Small intestine (tissue), 7 donors: ENCODE results near the gene ANKRD13A. TPM values are rescaled to one million over a fixed set of nuclear protein-coding genes. Genes with fewer than 3 reads are reported as not detected.
A peak's percentile ranks its signal among the peaks of the same experiment; 100 is the strongest.
"Not testable (repeated sequence)": the region's sequence is repeated elsewhere in the genome, so short reads cannot be mapped to it uniquely, and the experiment has no call there.

Experiments used
- DNase-seq, 2 donors: peaks; one replicate each; pipeline versions ENCODE4 v3.0.0 to v3.0.0-alpha.2; 2013
- FAIRE-seq: peaks from 2 replicates; lab custom pipeline; 2012; peaks lifted over from hg19 to GRCh38; lab: Jason Lieb, UNC
- H3K27ac ChIP-seq, 3 donors: one replicate each; pipeline ENCODE4 v1.5.1; 2013; ENCODE audit warnings: low read length in 2 of 3, mild to moderate bottlenecking in 2 of 3, control low read depth in 1 of 3, inconsistent platforms in 1 of 3, low read depth in 1 of 3, moderate library complexity in 1 of 3
- H3K27me3 ChIP-seq, 3 donors: one replicate each; pipeline ENCODE4 v1.6.1; 2013; ENCODE audit warnings: low read length in 3 of 3, inconsistent platforms in 1 of 3; ENCODE audit not compliant: control insufficient read depth in 3 of 3, insufficient read depth in 3 of 3
- H3K36me3 ChIP-seq, 3 donors: one replicate each; pipeline ENCODE4 v1.6.1; 2013; ENCODE audit warnings: low read length in 3 of 3, inconsistent platforms in 1 of 3, low read depth in 1 of 3, mild to moderate bottlenecking in 1 of 3, moderate library complexity in 1 of 3; ENCODE audit not compliant: control insufficient read depth in 3 of 3, insufficient read depth in 2 of 3
- H3K4me1 ChIP-seq, 3 donors: one replicate each; pipeline ENCODE4 v1.6.1; 2013; ENCODE audit warnings: low read length in 2 of 3, inconsistent platforms in 1 of 3, low read depth in 1 of 3, mild to moderate bottlenecking in 1 of 3, moderate library complexity in 1 of 3; ENCODE audit not compliant: control insufficient read depth in 3 of 3, insufficient read depth in 2 of 3
- H3K4me3 ChIP-seq, 3 donors: one replicate each; pipeline ENCODE4 v1.5.1; 2013; ENCODE audit warnings: low read length in 3 of 3, control low read depth in 1 of 3, inconsistent platforms in 1 of 3, low read depth in 1 of 3, mild to moderate bottlenecking in 1 of 3, moderate library complexity in 1 of 3
- H3K9me3 ChIP-seq, 2 donors: one replicate each; pipeline ENCODE4 v1.6.1; 2013; ENCODE audit warnings: low read depth in 1 of 2, low read length in 1 of 2; ENCODE audit not compliant: control insufficient read depth in 2 of 2, insufficient read depth in 1 of 2
- WGBS, 3 donors: extraction: QIAGEN DNeasy Blood & Tissue Kit; methylation state at CpG; one replicate each; pipeline ENCODE4 v1.1.7; 2013; 5-methylcytosine and 5-hydroxymethylcytosine counted together
- polyA plus RNA-seq, 4 donors: library from polyadenylated mRNA; stranded (reverse) in 3 of 4; unstranded in 1 of 4; fragments of 200-250 nt in 3 of 4; fragments of 120-200 nt in 1 of 4; gene quantifications; one replicate each; pipeline versions ENCODE4 v1.2.1 to v1.2.3, GENCODE V29; 2013
- donor health status: healthy with polysubstance abuse.
- donor health status: control.
- donor health status: control.
- donor health status: Bipolar disorder and iron deficiency.
- donor health status: healthy.

ANKRD13A gene
- polyA plus RNA-seq, 4 donors = 15.5 to 27.5 (median 21.2) TPM

- Histone ChIP-seq H3K27ac (peak within 1 kb of the TSS; percentile 71 to 97 (median 87)), H3K9me3 (no peaks in the 10 kb centered on the region), H3K36me3 (peaks cover 0 to 14% (median 0%) of the 10 kb centered on the region in 3 donors), H3K4me3 (peak within 1 kb of the TSS; percentile 62 to 92 (median 89)), H3K27me3 (no peaks in the 10 kb centered on the region), H3K4me1 (peaks cover 0 to 7% (median 6%) of the 10 kb centered on the region in 3 donors)
- WGBS, 3 donors = 2% methylated on average over 39 to 47 of the region's 47 CpGs
- no peak for FAIRE-seq
- peak; percentile 97 to 98 for DNase-seq
Observed at GRCh38 chr12:110048242-110049027, 49.2 kb downstream of the ANKRD13A start, which contains the start of gene C12orf76. Gene C12orf76, minus strand, starts transcription at chr12:110048522. Its CDS starts 27 bp downstream, at chr12:110048495.

- not testable (repeated sequence) for H3K27me3 ChIP-seq, H3K9me3 ChIP-seq, DNase-seq, FAIRE-seq, H3K4me1 ChIP-seq
- peak overlapping the region in 2 of 3 donors; percentile 87 to 97 for H3K27ac ChIP-seq
- WGBS, 3 donors = 85 to 97% (median 93%) methylated on average over 11 of the region's 11 CpGs
- H3K4me3 ChIP-seq = peak overlapping the region in 1 of 3 donors; percentile 92
- H3K36me3 ChIP-seq = peaks cover 0 to 12% (median 0%) of the 10 kb centered on the region in 3 donors
Observed at GRCh38 chr12:110049034-110049433, 49.8 kb downstream of the ANKRD13A start.

- not testable (repeated sequence) for FAIRE-seq, H3K36me3 ChIP-seq, H3K9me3 ChIP-seq, H3K4me3 ChIP-seq, H3K4me1 ChIP-seq, H3K27me3 ChIP-seq, DNase-seq, H3K27ac ChIP-seq
- WGBS, 3 donors = 90 to 94% (median 92%) methylated on average over 9 of the region's 9 CpGs
Observed at GRCh38 chr12:110049666-110050065, 50.4 kb downstream of the ANKRD13A start.

GRCh38 chr12:110050927-110051326 is 51.7 kb downstream of the ANKRD13A start:
- peaks cover 0 to 4% (median 0%) of the 10 kb centered on the region in 3 donors for H3K27me3 ChIP-seq
- no peak for FAIRE-seq

GRCh38 chr12:110055375-110056352 is 56.4 kb downstream of the ANKRD13A start:
- 56 to 61% (median 60%) methylated on average over 11 of the region's 11 CpGs for WGBS, 3 donors
- H3K27me3 ChIP-seq, H3K4me3 ChIP-seq, H3K4me1 ChIP-seq, H3K9me3 ChIP-seq, H3K36me3 ChIP-seq, H3K27ac ChIP-seq, FAIRE-seq, DNase-seq: not testable (repeated sequence)

More at GRCh38 chr12:110050927-110051326, 51.7 kb downstream of the ANKRD13A start:
- Histone ChIP-seq H3K9me3 (no peaks in the 10 kb centered on the region), H3K4me1 (peaks cover 0 to 7% (median 6%) of the 10 kb centered on the region in 3 donors), H3K36me3 (no peaks in the 10 kb centered on the region), H3K4me3 (no peak overlapping the region), H3K27ac (no peak overlapping the region)
- DNase-seq = no peak
- WGBS, 3 donors = 82 to 86% (median 82%) methylated on average over 6 of the region's 6 CpGs

- H3K4me1 ChIP-seq, FAIRE-seq, H3K9me3 ChIP-seq, H3K27me3 ChIP-seq, DNase-seq, H3K27ac ChIP-seq, H3K4me3 ChIP-seq, H3K36me3 ChIP-seq: not testable (repeated sequence)
- WGBS, 3 donors = 71 to 83% (median 73%) methylated on average over 3 of the region's 3 CpGs
Observed at GRCh38 chr12:110056643-110057042, 57.4 kb downstream of the ANKRD13A start.

GRCh38 chr12:110058875-110059615 is 59.8 kb downstream of the ANKRD13A start:
- DNase-seq (no peak), FAIRE-seq (no peak)
- WGBS, 3 donors = 86 to 91% (median 90%) methylated on average over 9 of the region's 9 CpGs
- peaks cover 0 to 4% (median 0%) of the 10 kb centered on the region in 3 donors for H3K27me3 ChIP-seq
- no peaks in the 10 kb centered on the region for H3K36me3 ChIP-seq
- no peaks in the 10 kb centered on the region for H3K4me1 ChIP-seq
- H3K9me3 ChIP-seq = no peaks in the 10 kb centered on the region
- H3K4me3 ChIP-seq = no peak overlapping the region
- no peak overlapping the region for H3K27ac ChIP-seq
